Measurements from ENCODE around the gene PIEZO1. TPM values are rescaled to one million over a fixed set of nuclear protein-coding genes. Genes with fewer than 3 reads are reported as not detected.

PIEZO1 gene
- total and polyA plus RNA-seq, 9 of the 15 experiments (the other 6 are each of a cell fraction or from before 2014, with no cell fraction given) = 3.6 to 432 (median 131) TPM

DNA sequence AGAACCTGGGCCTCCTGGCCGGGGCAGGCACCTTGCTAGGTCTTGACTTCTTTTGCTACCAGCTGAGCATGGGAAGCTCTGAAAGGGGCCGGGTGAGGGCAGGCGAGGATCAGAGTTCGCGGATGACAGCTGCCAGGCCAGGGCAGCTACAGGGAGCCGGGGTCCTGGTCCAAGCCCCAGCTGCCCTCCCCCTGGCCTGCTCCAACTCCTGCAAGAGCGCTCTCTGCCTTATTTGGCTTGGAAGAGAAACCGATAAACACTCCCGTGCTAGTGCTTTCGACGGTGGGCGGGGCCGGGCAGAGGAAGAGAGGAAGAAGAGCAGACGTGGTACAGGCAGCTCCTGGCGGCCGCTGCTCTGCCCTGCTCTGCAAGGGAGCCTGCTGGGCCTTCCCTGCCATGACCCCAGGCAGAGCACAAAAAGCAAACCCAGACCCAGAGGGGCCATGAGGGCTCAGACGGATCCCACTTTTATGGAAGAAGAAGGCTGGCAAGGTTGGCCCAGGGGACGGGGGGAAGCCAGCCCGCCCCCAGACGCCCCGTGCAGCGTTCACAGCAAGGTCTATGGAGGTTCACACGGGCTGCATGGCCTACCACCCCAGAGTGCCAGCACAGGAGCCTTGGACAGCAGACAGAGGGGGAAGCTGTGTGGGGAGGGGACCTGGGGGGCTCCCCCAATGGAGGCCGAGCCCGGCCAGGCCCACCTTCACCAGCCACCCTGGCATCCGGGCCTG is 25.6 kb downstream of the PIEZO1 start:
- FAIRE-seq (no peak), DNase-seq (ENCODE audit: extremely low read depth in 1 of 4, low spot score in 3 of 4) (peak in 1 of 4 experiments; percentile 32), ATAC-seq (peak; percentile 34)
- Histone ChIP-seq H3K9ac (ENCODE audit: insufficient read depth in 1 of 2, low read depth in 2 of 2, low read length in 2 of 2) (peak overlapping the region; percentile 4 to 18; a peak in 2 of 4 replicates), H3K36me3 (ENCODE audit: control insufficient read depth, insufficient read depth, low read length) (peaks cover 94% of the 10 kb centered on the region), H3K27ac (ENCODE audit: extremely low read depth, low read depth, low read length) (peak overlapping the region; percentile 32; the same call in 1 of the 3 replicates), H3K4me3 (no peak overlapping the region), H3K9me1 (ENCODE audit: control insufficient read depth, insufficient read depth, low read length) (peaks cover 39% of the 10 kb centered on the region), H3K4me2 (ENCODE audit: insufficient read depth, low read length) (no peak overlapping the region; the same call in 1 of the 2 replicates), H4K20me1 (replicated peaks; ENCODE audit: control insufficient read depth, insufficient read depth, low read length) (peaks cover 87% of the 10 kb centered on the region), H2AFZ (ENCODE audit: low read depth, low read length) (no peak overlapping the region), H3K79me2 (ENCODE audit: control insufficient read depth, insufficient read depth, low read length) (peaks cover 96% of the 10 kb centered on the region), H3K9me3 (replicated peaks; ENCODE audit: control insufficient read depth, insufficient read depth, low read depth, low read length) (no peaks in the 10 kb centered on the region), H3K27me3 (ENCODE audit: control insufficient read depth in 2 of 2, insufficient read depth in 2 of 2, low read length in 2 of 2) (no peaks in the 10 kb centered on the region), H3K4me1 (replicated peaks in 1 of 2; ENCODE audit: control insufficient read depth in 2 of 2, insufficient read depth in 2 of 2, low read length in 2 of 2) (peaks cover 24 to 93% of the 10 kb centered on the region in 2 experiments)
- intact Hi-C loops (cut with micrococcal nuclease) = no loop called here
- no TSS peak for BruUV-seq (replicated peaks)
- ChIA-PET POLR2A (interaction anchor here (0.6 to 8.9 kb wide), 10 partner anchors 12 to 804 kb away, joined by 3 to 102 read pairs (median 4); no protein-coding TSS in a partner anchor), CTCF (ENCODE audit: low intra/inter-chr PET ratio) (no interaction called here)
- WGBS (ENCODE audit: insufficient coverage, low coverage, missing lambda C conversion rate) = 78% methylated on average over 15 of the region's 26 CpGs
- in situ Hi-C loops (cut with MboI) = no loop called here
- TF ChIP-seq FOXJ2 (tag; IDR thresholded peaks at IDR 0.05) (peak; percentile 45; the same call in 1 of the 2 replicates), OTX1 (CRISPR knock-in tag; IDR thresholded peaks at IDR 0.05) (no peak), SRF (CRISPR knock-in tag; IDR thresholded peaks at IDR 0.05) (peak; percentile 77 to 93; a peak in 3 of 4 replicates), CXXC5 (CRISPR knock-in tag; IDR thresholded peaks at IDR 0.05) (peak; percentile 6; the same call in 1 of the 2 replicates), RBFOX2 (IDR thresholded peaks at IDR 0.05; ENCODE audit: low read depth, low read length) (0 out of 2 replicates have a peak, but pooled peaks have one; percentile 8), NCOR1 (IDR thresholded peaks at IDR 0.05) (no peak), BHLHE40 (IDR thresholded peaks at IDR 0.05; ENCODE audit: low read length) (peak; percentile 58), KLF6 (CRISPR knock-in tag; IDR thresholded peaks at IDR 0.05; ENCODE audit: borderline replicate concordance) (0 out of 2 replicates have a peak, but pooled peaks have one; percentile 45)
- TF ChIP-seq, protein P1, sequence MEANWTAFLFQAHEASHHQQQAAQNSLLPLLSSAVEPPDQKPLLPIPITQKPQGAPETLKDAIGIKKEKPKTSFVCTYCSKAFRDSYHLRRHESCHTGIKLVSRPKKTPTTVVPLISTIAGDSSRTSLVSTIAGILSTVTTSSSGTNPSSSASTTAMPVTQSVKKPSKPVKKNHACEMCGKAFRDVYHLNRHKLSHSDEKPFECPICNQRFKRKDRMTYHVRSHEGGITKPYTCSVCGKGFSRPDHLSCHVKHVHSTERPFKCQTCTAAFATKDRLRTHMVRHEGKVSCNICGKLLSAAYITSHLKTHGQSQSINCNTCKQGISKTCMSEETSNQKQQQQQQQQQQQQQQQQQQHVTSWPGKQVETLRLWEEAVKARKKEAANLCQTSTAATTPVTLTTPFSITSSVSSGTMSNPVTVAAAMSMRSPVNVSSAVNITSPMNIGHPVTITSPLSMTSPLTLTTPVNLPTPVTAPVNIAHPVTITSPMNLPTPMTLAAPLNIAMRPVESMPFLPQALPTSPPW (CRISPR knock-in tag; IDR thresholded peaks at IDR 0.05) = peak; percentile 51; the same call in 1 of the 2 replicates
- TF ChIP-seq, protein P2, sequence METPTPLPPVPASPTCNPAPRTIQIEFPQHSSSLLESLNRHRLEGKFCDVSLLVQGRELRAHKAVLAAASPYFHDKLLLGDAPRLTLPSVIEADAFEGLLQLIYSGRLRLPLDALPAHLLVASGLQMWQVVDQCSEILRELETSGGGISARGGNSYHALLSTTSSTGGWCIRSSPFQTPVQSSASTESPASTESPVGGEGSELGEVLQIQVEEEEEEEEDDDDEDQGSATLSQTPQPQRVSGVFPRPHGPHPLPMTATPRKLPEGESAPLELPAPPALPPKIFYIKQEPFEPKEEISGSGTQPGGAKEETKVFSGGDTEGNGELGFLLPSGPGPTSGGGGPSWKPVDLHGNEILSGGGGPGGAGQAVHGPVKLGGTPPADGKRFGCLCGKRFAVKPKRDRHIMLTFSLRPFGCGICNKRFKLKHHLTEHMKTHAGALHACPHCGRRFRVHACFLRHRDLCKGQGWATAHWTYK (CRISPR knock-in tag; IDR thresholded peaks at IDR 0.05) = peak; percentile 42; the same call in 1 of the 2 replicates
- TF ChIP-seq, protein P3, sequence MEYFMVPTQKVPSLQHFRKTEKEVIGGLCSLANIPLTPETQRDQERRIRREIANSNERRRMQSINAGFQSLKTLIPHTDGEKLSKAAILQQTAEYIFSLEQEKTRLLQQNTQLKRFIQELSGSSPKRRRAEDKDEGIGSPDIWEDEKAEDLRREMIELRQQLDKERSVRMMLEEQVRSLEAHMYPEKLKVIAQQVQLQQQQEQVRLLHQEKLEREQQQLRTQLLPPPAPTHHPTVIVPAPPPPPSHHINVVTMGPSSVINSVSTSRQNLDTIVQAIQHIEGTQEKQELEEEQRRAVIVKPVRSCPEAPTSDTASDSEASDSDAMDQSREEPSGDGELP (CRISPR knock-in tag; IDR thresholded peaks at IDR 0.05; ENCODE audit: borderline replicate concordance) = peak; percentile 47; the same call in 1 of the 2 replicates
- TF ChIP-seq, protein P4, sequence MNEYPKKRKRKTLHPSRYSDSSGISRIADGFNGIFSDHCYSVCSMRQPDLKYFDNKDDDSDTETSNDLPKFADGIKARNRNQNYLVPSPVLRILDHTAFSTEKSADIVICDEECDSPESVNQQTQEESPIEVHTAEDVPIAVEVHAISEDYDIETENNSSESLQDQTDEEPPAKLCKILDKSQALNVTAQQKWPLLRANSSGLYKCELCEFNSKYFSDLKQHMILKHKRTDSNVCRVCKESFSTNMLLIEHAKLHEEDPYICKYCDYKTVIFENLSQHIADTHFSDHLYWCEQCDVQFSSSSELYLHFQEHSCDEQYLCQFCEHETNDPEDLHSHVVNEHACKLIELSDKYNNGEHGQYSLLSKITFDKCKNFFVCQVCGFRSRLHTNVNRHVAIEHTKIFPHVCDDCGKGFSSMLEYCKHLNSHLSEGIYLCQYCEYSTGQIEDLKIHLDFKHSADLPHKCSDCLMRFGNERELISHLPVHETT (CRISPR knock-in tag; conservative IDR thresholded peaks at IDR 0.05 in 1 of 2, IDR thresholded peaks at IDR 0.05 in 1 of 2) = 0 out of 4 replicates have a peak, but pooled peaks of 1 of the 2 experiments have one; percentile 36
